Measurements from ENCODE around the gene PPP1R2. TPM values are rescaled to one million over a fixed set of nuclear protein-coding genes. Genes with fewer than 3 reads are reported as not detected.
A peak's percentile ranks its signal among the peaks of the same experiment; 100 is the strongest.

PPP1R2 gene
- total and polyA plus RNA-seq, 9 of the 15 experiments (the other 6 are each of a cell fraction or from before 2014, with no cell fraction given) = 9.4 to 115 (median 40.3) TPM

DNA sequence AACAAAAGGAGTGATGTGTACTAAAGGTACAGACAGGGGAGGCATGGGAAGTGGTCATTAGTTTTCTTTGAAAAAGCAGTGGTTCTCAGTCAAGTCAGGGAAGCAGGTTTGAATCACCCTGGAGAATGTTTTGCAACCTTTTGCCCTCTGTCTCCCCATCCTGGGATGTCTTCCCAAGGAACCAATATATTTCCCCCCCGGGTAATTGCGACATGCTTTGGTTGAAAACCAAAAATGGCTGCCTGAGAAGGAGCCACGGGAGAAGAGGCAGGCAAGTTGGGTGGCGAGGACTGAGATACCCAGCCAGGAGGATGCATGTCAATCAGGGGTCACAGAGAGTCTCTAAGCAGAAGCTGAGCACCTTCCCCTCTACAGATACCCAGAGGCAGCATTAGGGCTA lies 20.2 kb upstream of the PPP1R2 start:
- ChIA-PET POLR2A (interaction anchor here (0.6 to 0.7 kb wide), 2 partner anchors 16 to 18 kb away, joined by 3 to 4 read pairs; no protein-coding TSS in a partner anchor), CTCF (ENCODE audit: low intra/inter-chr PET ratio) (no interaction called here)
- no peak for ATAC-seq
- intact Hi-C loops (cut with micrococcal nuclease) (no loop called here), in situ Hi-C loops (cut with MboI) (no loop called here)
- Histone ChIP-seq H3K27me3 (ENCODE audit: control insufficient read depth in 2 of 2, insufficient read depth in 2 of 2, low read length in 2 of 2) (peaks cover 2 to 4% of the 10 kb centered on the region in 2 experiments; a peak in 2 of 5 replicates), H3K4me3 (no peak overlapping the region), H3K4me1 (replicated peaks in 1 of 2; ENCODE audit: control insufficient read depth in 2 of 2, insufficient read depth in 2 of 2, low read length in 2 of 2) (peaks cover 6 to 8% of the 10 kb centered on the region in 2 experiments; a peak in 4 of 5 replicates), H3K9me1 (ENCODE audit: control insufficient read depth, insufficient read depth, low read length) (no peaks in the 10 kb centered on the region), H3K9ac (ENCODE audit: insufficient read depth in 1 of 2, low read depth in 2 of 2, low read length in 2 of 2) (no peak overlapping the region), H3K27ac (ENCODE audit: extremely low read depth, low read depth, low read length) (no peak overlapping the region), H3K79me2 (ENCODE audit: control insufficient read depth, insufficient read depth, low read length) (no peaks in the 10 kb centered on the region), H3K9me3 (replicated peaks; ENCODE audit: control insufficient read depth, insufficient read depth, low read depth, low read length) (no peaks in the 10 kb centered on the region), H3K36me3 (ENCODE audit: control insufficient read depth, insufficient read depth, low read length) (no peaks in the 10 kb centered on the region), H2AFZ (ENCODE audit: low read depth, low read length) (no peak overlapping the region), H3K4me2 (ENCODE audit: insufficient read depth, low read length) (no peak overlapping the region), H4K20me1 (replicated peaks; ENCODE audit: control insufficient read depth, insufficient read depth, low read length) (no peaks in the 10 kb centered on the region)
- no peak for DNase-seq (ENCODE audit: extremely low read depth in 1 of 4, low spot score in 3 of 4)
- TF ChIP-seq SAFB2 (IDR thresholded peaks at IDR 0.05; ENCODE audit: borderline replicate concordance, low read depth, low read length, severe bottlenecking) = no peak
- peak in 1 of 3 experiments; percentile 14 for TF ChIP-seq YY1 (IDR thresholded peaks at IDR 0.05; ENCODE audit: borderline replicate concordance in 1 of 3, control insufficient read depth in 1 of 3, extremely low read depth in 1 of 3, insufficient read depth in 3 of 3, insufficient read length in 1 of 3, insufficient replicate concordance in 2 of 3, low read depth in 1 of 3, low read length in 2 of 3)
- BruUV-seq (replicated peaks) = no TSS peak
- 17% methylated on average over 4 of the region's 4 CpGs for WGBS (ENCODE audit: insufficient coverage, low coverage, missing lambda C conversion rate)
- FAIRE-seq = no peak

GRCh38 chr3:195559723-195560409 lies 16.7 kb upstream of the PPP1R2 start:
- no peaks in the 10 kb centered on the region for H4K20me1 ChIP-seq (replicated peaks; ENCODE audit: control insufficient read depth, insufficient read depth, low read length)
- H3K4me2 ChIP-seq (ENCODE audit: insufficient read depth, low read length) = no peak overlapping the region
- H3K4me1 ChIP-seq (replicated peaks in 1 of 2; ENCODE audit: control insufficient read depth in 2 of 2, insufficient read depth in 2 of 2, low read length in 2 of 2) = peaks cover 0 to 3% of the 10 kb centered on the region in 2 experiments; a peak in 1 of 5 replicates
- no peaks in the 10 kb centered on the region for H3K9me1 ChIP-seq (ENCODE audit: control insufficient read depth, insufficient read depth, low read length)
- DNase-seq (ENCODE audit: extremely low read depth in 1 of 4, low spot score in 3 of 4) (no peak), ATAC-seq (no peak), FAIRE-seq (no peak)
- in situ Hi-C loops (cut with MboI) = no loop called here
- POLR2A ChIA-PET = interaction anchor here (0.7 to 1.0 kb wide), 5 partner anchors 8 to 290 kb away, joined by 3 to 4 read pairs (median 3); partner anchors contain the start of gene PPP1R2
- no peak overlapping the region for H3K9ac ChIP-seq (ENCODE audit: insufficient read depth in 1 of 2, low read depth in 2 of 2, low read length in 2 of 2)
- H3K4me3 ChIP-seq = no peak overlapping the region
- H3K79me2 ChIP-seq (ENCODE audit: control insufficient read depth, insufficient read depth, low read length) = no peaks in the 10 kb centered on the region
- H2AFZ ChIP-seq (ENCODE audit: low read depth, low read length) = no peak overlapping the region
- CTCF ChIA-PET (ENCODE audit: low intra/inter-chr PET ratio) = interaction anchor here (1.1 kb wide), 1 partner anchor 291 kb away, joined by 5 read pairs; no protein-coding TSS in a partner anchor
- intact Hi-C loops (cut with micrococcal nuclease) = loop anchor here (5.0 kb wide), 2 partner anchors 52 to 217 kb away; no protein-coding TSS in a partner anchor
- H3K9me3 ChIP-seq (replicated peaks; ENCODE audit: control insufficient read depth, insufficient read depth, low read depth, low read length) = no peaks in the 10 kb centered on the region
- 0% methylated on average over 4 of the region's 4 CpGs for WGBS (ENCODE audit: insufficient coverage, low coverage, missing lambda C conversion rate)
- no peaks in the 10 kb centered on the region for H3K36me3 ChIP-seq (ENCODE audit: control insufficient read depth, insufficient read depth, low read length)
- BruUV-seq (replicated peaks) = no TSS peak
- H3K27me3 ChIP-seq (ENCODE audit: control insufficient read depth in 2 of 2, insufficient read depth in 2 of 2, low read length in 2 of 2) = peaks cover 4 to 7% of the 10 kb centered on the region in 2 experiments; a peak in 4 of 5 replicates
- TF ChIP-seq, protein P1, sequence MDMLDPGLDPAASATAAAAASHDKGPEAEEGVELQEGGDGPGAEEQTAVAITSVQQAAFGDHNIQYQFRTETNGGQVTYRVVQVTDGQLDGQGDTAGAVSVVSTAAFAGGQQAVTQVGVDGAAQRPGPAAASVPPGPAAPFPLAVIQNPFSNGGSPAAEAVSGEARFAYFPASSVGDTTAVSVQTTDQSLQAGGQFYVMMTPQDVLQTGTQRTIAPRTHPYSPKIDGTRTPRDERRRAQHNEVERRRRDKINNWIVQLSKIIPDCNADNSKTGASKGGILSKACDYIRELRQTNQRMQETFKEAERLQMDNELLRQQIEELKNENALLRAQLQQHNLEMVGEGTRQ (CRISPR knock-in tag; IDR thresholded peaks at IDR 0.05) = no peak
- no peak for TF ChIP-seq ZNF224 (CRISPR knock-in tag; IDR thresholded peaks at IDR 0.05)
- TF ChIP-seq, protein P2, sequence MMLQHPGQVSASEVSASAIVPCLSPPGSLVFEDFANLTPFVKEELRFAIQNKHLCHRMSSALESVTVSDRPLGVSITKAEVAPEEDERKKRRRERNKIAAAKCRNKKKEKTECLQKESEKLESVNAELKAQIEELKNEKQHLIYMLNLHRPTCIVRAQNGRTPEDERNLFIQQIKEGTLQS (IDR thresholded peaks at IDR 0.05) = 0 out of 2 replicates have a peak, but pooled peaks have one; percentile 9
- TF ChIP-seq, protein P2 (CRISPR knock-in tag; conservative IDR thresholded peaks at IDR 0.05) = no peak
- no peak overlapping the region for H3K27ac ChIP-seq (ENCODE audit: extremely low read depth, low read depth, low read length)

All from K562 (cell line).